Activated CD8-positive, alpha-beta T cell treated with anti-CD3 and anti-CD28 coated beads for 36 hours (primary cell): ENCODE results near the gene GRK3. TPM values are rescaled to one million over a fixed set of nuclear protein-coding genes. Genes with fewer than 3 reads are reported as not detected.

Source experiments
- ATAC-seq: fragments of 200-7000 bp; cut with Tn5 transposase; one replicate; pipeline ENCODE4 v1.10.0; 2021; ENCODE audit warnings: mild to moderate bottlenecking, moderate library complexity
- CTCF ChIA-PET: fragments of 350-600 bp; sonication (Branson Sonifier 250); formaldehyde crosslinking; loops from one replicate; lab custom pipeline; 2021; ENCODE audit warnings: antibody characterized with exemption; lab: Charles Lee
- POLR2A ChIA-PET: fragments of 350-600 bp; sonication (Branson Sonifier 250); formaldehyde crosslinking; loops from one replicate; lab custom pipeline; 2021; ENCODE audit warnings: antibody characterized with exemption; lab: Charles Lee
- DNase-seq: peaks from one replicate; pipeline ENCODE4 v3.0.0-alpha.2; 2020
- H3K27ac Mint-ChIP-seq: one replicate; pipeline ENCODE4 v1.8.0; 2021; ENCODE audit warnings: mild to moderate bottlenecking, mixed read lengths
- H3K27me3 Mint-ChIP-seq: one replicate; pipeline ENCODE4 v1.8.0; 2021; ENCODE audit warnings: mixed read lengths
- H3K36me3 Mint-ChIP-seq: one replicate; pipeline ENCODE4 v1.8.0; 2021; ENCODE audit warnings: low read depth, mixed read lengths
- H3K4me1 Mint-ChIP-seq: one replicate; pipeline ENCODE4 v1.8.0; 2021; ENCODE audit warnings: low read depth, mixed read lengths
- H3K4me3 Mint-ChIP-seq: one replicate; pipeline ENCODE4 v1.8.0; 2021; ENCODE audit warnings: mild to moderate bottlenecking, moderate library complexity, mixed read lengths
- H3K9me3 Mint-ChIP-seq: one replicate; pipeline ENCODE4 v1.8.0; 2021; ENCODE audit warnings: mixed read lengths
- CTCF ChIP-seq: fragments of 200-600 bp; IDR thresholded peaks from one replicate; pipeline ENCODE4 v1.8.0; 2022; ENCODE audit warnings: antibody characterized with exemption, mild to moderate bottlenecking
- intact Hi-C: fragments of 100-400 bp; cut with micrococcal nuclease; formaldehyde crosslinking; loops from one replicate; pipeline ENCODE4 v1.10.0; 2022
- total RNA-seq, 2 experiments: library from RNA; stranded (reverse); gene quantifications; one replicate each; pipeline ENCODE4 v1.2.3, GENCODE V29; 2021

GRK3 gene
- total RNA-seq, 2 experiments from 2014 or later: 26.3 to 26.7 TPM

- TF ChIP-seq CTCF: no peak
- POLR2A ChIA-PET: interaction anchor here (0.8 to 1.3 kb wide), 4 partner anchors 11 to 20 kb away, joined by 3 to 5 read pairs (median 4); no protein-coding TSS in a partner anchor
- H3K27me3 Mint-ChIP-seq: no peaks in the 10 kb centered on the region
- no peaks in the 10 kb centered on the region for H3K36me3 Mint-ChIP-seq
- H3K4me1 Mint-ChIP-seq: peaks cover 47% of the 10 kb centered on the region
- peak overlapping the region; percentile 94 for H3K27ac Mint-ChIP-seq
- no peaks in the 10 kb centered on the region for H3K9me3 Mint-ChIP-seq
- ATAC-seq: peak; percentile 80
- intact Hi-C loops: no loop called here
- H3K4me3 Mint-ChIP-seq: peak overlapping the region; percentile 46
- peak; percentile 77 for DNase-seq
- CTCF ChIA-PET: interaction anchor here (0.7 to 1.6 kb wide), 4 partner anchors 10 to 24 kb away, joined by 3 to 15 read pairs (median 6); no protein-coding TSS in a partner anchor
These were observed 185.1 kb downstream of the GRK3 start for GRCh38 chr22:25749420-25750169.

- no peaks in the 10 kb centered on the region for H3K9me3 Mint-ChIP-seq
- intact Hi-C loops: no loop called here
- ATAC-seq (no peak), DNase-seq (no peak)
- H3K27ac Mint-ChIP-seq: peak overlapping the region; percentile 94
- ChIA-PET CTCF (interaction anchor here (1.4 to 1.6 kb wide), 2 partner anchors 14 to 22 kb away, joined by 9 to 15 read pairs; no protein-coding TSS in a partner anchor), POLR2A (interaction anchor here (0.5 to 1.3 kb wide), 4 partner anchors 10 to 348 kb away, joined by 3 to 4 read pairs (median 3); no protein-coding TSS in a partner anchor)
- H3K36me3 Mint-ChIP-seq: no peaks in the 10 kb centered on the region
- TF ChIP-seq CTCF: no peak
- H3K4me3 Mint-ChIP-seq: no peak overlapping the region
- peaks cover 40% of the 10 kb centered on the region for H3K4me1 Mint-ChIP-seq
- no peaks in the 10 kb centered on the region for H3K27me3 Mint-ChIP-seq
These were observed 186.2 kb downstream of the GRK3 start for GRCh38 chr22:25750569-25751173.

- peak overlapping the region; percentile 6 for H3K27ac Mint-ChIP-seq
- POLR2A ChIA-PET: interaction anchor here (0.5 to 0.9 kb wide), 2 partner anchors 26 to 349 kb away, joined by 3 read pairs; no protein-coding TSS in a partner anchor
- H3K4me3 Mint-ChIP-seq: no peak overlapping the region
These were observed 186.7 kb downstream of the GRK3 start for GRCh38 chr22:25751174-25751581.

GRCh38 chr22:25752615-25753214, 188.2 kb downstream of the GRK3 start:
- DNase-seq (no peak), ATAC-seq (no peak)
- ChIA-PET POLR2A (interaction anchor here (0.9 kb wide), 1 partner anchor 16 kb away, joined by 4 read pairs; no protein-coding TSS in a partner anchor), CTCF (interaction anchor here (0.9 kb wide), 1 partner anchor 20 kb away, joined by 4 read pairs; no protein-coding TSS in a partner anchor)
- peaks cover 29% of the 10 kb centered on the region for H3K4me1 Mint-ChIP-seq
- intact Hi-C loops: no loop called here
- H3K36me3 Mint-ChIP-seq: no peaks in the 10 kb centered on the region
- TF ChIP-seq CTCF: no peak
- H3K9me3 Mint-ChIP-seq: no peaks in the 10 kb centered on the region
- no peaks in the 10 kb centered on the region for H3K27me3 Mint-ChIP-seq
- no peak overlapping the region for H3K27ac Mint-ChIP-seq
- H3K4me3 Mint-ChIP-seq: no peak overlapping the region

More at GRCh38 chr22:25751174-25751581, 186.7 kb downstream of the GRK3 start:
- CTCF ChIA-PET: interaction anchor here (1.0 kb wide), 1 partner anchor 22 kb away, joined by 3 read pairs; no protein-coding TSS in a partner anchor
- Mint-ChIP-seq H3K36me3 (no peaks in the 10 kb centered on the region), H3K4me1 (peaks cover 34% of the 10 kb centered on the region), H3K9me3 (no peaks in the 10 kb centered on the region), H3K27me3 (no peaks in the 10 kb centered on the region)
- intact Hi-C loops: no loop called here
- ATAC-seq: no peak
- no peak for TF ChIP-seq CTCF
- no peak for DNase-seq
